Rectal smooth muscle tissue (tissue), 1 donor: ENCODE data around the gene EPHA6.

Experiments
- H3K27ac ChIP-seq: one replicate; pipeline ENCODE4 v1.7.0; 2013; ENCODE audit warnings: low read depth, low read length, inconsistent platforms
- H3K27me3 ChIP-seq: one replicate; pipeline ENCODE4 v1.7.0; 2013; ENCODE audit warnings: low read length; ENCODE audit not compliant: control insufficient read depth, insufficient read depth
- H3K36me3 ChIP-seq: one replicate; pipeline ENCODE4 v1.7.0; 2013; ENCODE audit warnings: low read length; ENCODE audit not compliant: control insufficient read depth, insufficient read depth
- H3K4me1 ChIP-seq: one replicate; pipeline ENCODE4 v1.7.0; 2013; ENCODE audit warnings: low read length; ENCODE audit not compliant: control insufficient read depth, insufficient read depth
- H3K4me3 ChIP-seq: one replicate; pipeline ENCODE4 v1.7.0; 2013; ENCODE audit warnings: low read length
- H3K9ac ChIP-seq: one replicate; pipeline ENCODE4 v1.7.0; 2013; ENCODE audit warnings: low read length

The EPHA6 gene

GRCh38 chr3:97687734-97688133 lies 873.3 kb downstream of the EPHA6 start:
- H3K27ac ChIP-seq = no peak overlapping the region
- no peak overlapping the region for H3K9ac ChIP-seq
- H3K27me3 ChIP-seq = no peaks in the 10 kb centered on the region
- H3K4me3 ChIP-seq = no peak overlapping the region
- no peaks in the 10 kb centered on the region for H3K4me1 ChIP-seq
- H3K36me3 ChIP-seq = no peaks in the 10 kb centered on the region

DNA sequence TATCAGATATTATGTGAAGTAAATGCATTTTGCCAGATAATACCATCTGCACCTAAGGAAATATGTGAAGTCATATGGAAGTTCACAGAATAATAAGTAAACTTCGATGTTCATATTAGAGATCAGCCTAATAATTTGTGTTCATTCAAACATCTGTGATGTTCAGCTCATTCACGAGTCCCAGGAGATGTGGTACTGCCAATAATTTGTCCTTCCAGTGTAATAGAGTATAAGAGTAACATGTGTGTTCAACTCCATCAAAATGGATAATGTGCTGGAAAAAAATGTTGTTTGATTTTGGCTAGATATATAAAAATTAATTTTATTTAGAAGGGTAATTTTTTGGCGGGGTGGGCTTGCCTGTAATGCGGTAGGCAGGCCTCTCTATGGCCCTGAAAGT lies 874.7 kb downstream of the EPHA6 start:
- no peaks in the 10 kb centered on the region for H3K36me3 ChIP-seq
- no peaks in the 10 kb centered on the region for H3K27me3 ChIP-seq
- H3K4me1 ChIP-seq = no peaks in the 10 kb centered on the region
- H3K9ac ChIP-seq = no peak overlapping the region
- H3K27ac ChIP-seq = no peak overlapping the region
- H3K4me3 ChIP-seq = no peak overlapping the region

DNA sequence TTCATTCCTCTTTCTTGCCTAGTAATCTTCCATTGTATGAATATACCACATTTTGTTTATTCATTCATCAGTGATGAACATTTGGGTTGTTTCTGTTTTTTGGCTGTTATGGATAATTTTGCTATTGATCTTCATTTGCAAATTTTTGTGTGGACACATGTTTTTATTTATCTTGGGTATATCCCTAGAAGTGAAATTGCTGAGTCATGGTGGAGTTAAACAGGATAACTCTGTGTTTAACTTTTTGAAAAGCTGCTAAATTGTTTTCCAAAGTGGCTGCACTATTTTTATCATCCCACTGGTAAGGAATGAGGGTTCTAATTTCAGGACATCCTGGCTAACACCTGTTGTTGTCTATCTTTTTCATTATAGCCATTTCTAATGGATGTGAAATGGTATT lies 875.6 kb downstream of the EPHA6 start:
- Histone ChIP-seq H3K36me3 (no peaks in the 10 kb centered on the region), H3K9ac (no peak overlapping the region), H3K4me1 (no peaks in the 10 kb centered on the region), H3K27ac (no peak overlapping the region), H3K4me3 (no peak overlapping the region), H3K27me3 (no peaks in the 10 kb centered on the region)

GRCh38 chr3:97691354-97691753 lies 877.0 kb downstream of the EPHA6 start:
- H3K4me1 ChIP-seq = no peaks in the 10 kb centered on the region
- no peaks in the 10 kb centered on the region for H3K36me3 ChIP-seq
- no peaks in the 10 kb centered on the region for H3K27me3 ChIP-seq
- H3K27ac ChIP-seq = no peak overlapping the region
- H3K9ac ChIP-seq = no peak overlapping the region
- H3K4me3 ChIP-seq = no peak overlapping the region

- H3K4me1 ChIP-seq = no peaks in the 10 kb centered on the region
- no peak overlapping the region for H3K27ac ChIP-seq
- H3K27me3 ChIP-seq = no peaks in the 10 kb centered on the region
- no peaks in the 10 kb centered on the region for H3K36me3 ChIP-seq
- H3K9ac ChIP-seq = no peak overlapping the region
- no peak overlapping the region for H3K4me3 ChIP-seq
Measured at GRCh38 chr3:97692389-97692788, 878.0 kb downstream of the EPHA6 start.

DNA sequence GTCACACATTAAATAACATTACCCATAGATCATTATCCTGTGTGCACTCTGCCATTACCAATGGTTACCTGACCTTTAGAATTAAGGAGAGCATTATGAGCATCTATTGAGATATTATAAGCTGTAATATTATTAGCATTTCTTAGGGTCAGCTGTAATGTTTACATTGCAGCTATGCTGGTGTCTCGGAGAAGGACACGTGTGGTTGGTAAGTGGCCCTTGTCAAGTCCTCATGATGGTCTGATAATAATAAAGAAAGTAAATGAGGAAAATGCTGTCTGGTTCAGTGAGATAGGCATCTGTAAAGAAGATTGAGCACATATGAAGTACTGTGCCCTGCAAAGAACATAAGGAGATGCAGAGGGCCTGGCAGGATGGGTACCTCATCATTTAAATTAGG lies 878.4 kb downstream of the EPHA6 start:
- no peaks in the 10 kb centered on the region for H3K36me3 ChIP-seq
- H3K27ac ChIP-seq = no peak overlapping the region
- no peak overlapping the region for H3K4me3 ChIP-seq
- H3K27me3 ChIP-seq = no peaks in the 10 kb centered on the region
- no peaks in the 10 kb centered on the region for H3K4me1 ChIP-seq
- no peak overlapping the region for H3K9ac ChIP-seq

DNA sequence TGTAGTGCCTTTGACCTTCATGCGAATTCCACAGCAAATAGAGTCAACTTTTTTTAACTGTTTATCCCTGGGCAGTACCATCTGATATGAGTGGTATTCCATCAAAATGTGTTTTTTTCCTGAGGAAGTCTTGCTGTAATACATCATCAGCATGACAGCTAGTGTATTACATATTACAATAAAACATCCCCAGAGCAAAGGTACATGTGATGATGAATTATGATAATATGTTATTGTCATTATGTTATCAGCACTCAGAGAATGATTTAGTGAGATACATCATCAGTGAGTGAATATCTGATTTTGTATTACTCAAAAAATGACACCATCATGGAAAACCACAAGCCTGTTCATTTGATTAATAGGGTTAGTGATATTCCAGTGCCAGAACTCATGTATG lies 880.5 kb downstream of the EPHA6 start:
- H3K4me3 ChIP-seq = no peak overlapping the region
- H3K27me3 ChIP-seq = no peaks in the 10 kb centered on the region
- H3K36me3 ChIP-seq = no peaks in the 10 kb centered on the region
- no peak overlapping the region for H3K27ac ChIP-seq
- H3K9ac ChIP-seq = no peak overlapping the region
- no peaks in the 10 kb centered on the region for H3K4me1 ChIP-seq

DNA sequence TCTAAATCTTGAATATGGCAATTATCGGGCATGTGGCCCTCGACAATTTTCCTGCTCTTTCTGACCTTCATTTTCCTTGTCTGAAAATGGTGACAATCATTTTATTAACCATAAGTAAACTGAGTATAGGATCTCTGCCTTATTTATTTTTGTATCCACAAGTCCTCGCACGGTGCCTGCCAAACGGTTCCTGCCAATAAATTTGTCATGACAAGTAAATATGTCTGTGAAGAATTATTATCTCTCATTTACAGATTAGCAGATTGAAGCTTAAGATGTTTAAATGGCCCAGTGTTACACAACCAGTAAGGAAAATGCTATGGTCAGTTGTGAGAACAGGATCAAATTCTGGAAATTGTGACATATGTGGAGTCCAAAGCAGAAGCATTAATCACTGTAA lies 884.3 kb downstream of the EPHA6 start:
- Histone ChIP-seq H3K4me3 (no peak overlapping the region), H3K9ac (no peak overlapping the region), H3K4me1 (no peaks in the 10 kb centered on the region), H3K36me3 (no peaks in the 10 kb centered on the region), H3K27ac (no peak overlapping the region), H3K27me3 (no peaks in the 10 kb centered on the region)

- Histone ChIP-seq H3K27me3 (no peaks in the 10 kb centered on the region), H3K4me1 (no peaks in the 10 kb centered on the region), H3K36me3 (no peaks in the 10 kb centered on the region), H3K27ac (no peak overlapping the region), H3K9ac (no peak overlapping the region), H3K4me3 (no peak overlapping the region)
Measured at GRCh38 chr3:97699889-97700288, 885.5 kb downstream of the EPHA6 start.

DNA sequence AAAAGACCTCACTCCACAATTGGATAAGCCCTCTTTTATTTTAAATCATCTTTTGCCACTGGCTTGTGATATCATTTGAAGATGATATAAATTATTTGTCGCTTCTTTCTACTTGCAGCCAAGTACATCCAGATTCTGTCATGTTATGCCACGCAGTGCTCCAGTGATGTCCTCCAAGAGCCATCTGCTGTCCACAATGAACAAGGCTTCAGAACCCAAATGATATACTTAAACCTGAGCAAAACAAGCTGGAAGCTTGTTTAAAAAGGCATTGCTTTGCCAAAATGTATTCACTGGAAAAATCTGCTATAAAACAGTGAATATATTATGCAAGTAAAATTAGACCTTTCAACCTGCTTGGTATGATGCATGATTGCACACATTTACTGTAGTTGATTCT lies 891.4 kb downstream of the EPHA6 start:
- H3K27ac ChIP-seq = no peak overlapping the region
- no peaks in the 10 kb centered on the region for H3K4me1 ChIP-seq
- no peak overlapping the region for H3K9ac ChIP-seq
- H3K4me3 ChIP-seq = no peak overlapping the region
- H3K27me3 ChIP-seq = no peaks in the 10 kb centered on the region
- H3K36me3 ChIP-seq = no peaks in the 10 kb centered on the region

- H3K27me3 ChIP-seq = no peaks in the 10 kb centered on the region
- no peak overlapping the region for H3K4me3 ChIP-seq
- H3K9ac ChIP-seq = no peak overlapping the region
- H3K4me1 ChIP-seq = no peaks in the 10 kb centered on the region
- no peaks in the 10 kb centered on the region for H3K36me3 ChIP-seq
- no peak overlapping the region for H3K27ac ChIP-seq
Measured at GRCh38 chr3:97706226-97706625, 891.8 kb downstream of the EPHA6 start.

GRCh38 chr3:97711654-97712053 lies 897.3 kb downstream of the EPHA6 start:
- H3K4me3 ChIP-seq = no peak overlapping the region
- no peaks in the 10 kb centered on the region for H3K36me3 ChIP-seq
- no peaks in the 10 kb centered on the region for H3K4me1 ChIP-seq
- H3K27me3 ChIP-seq = no peaks in the 10 kb centered on the region
- H3K9ac ChIP-seq = no peak overlapping the region
- no peak overlapping the region for H3K27ac ChIP-seq

DNA sequence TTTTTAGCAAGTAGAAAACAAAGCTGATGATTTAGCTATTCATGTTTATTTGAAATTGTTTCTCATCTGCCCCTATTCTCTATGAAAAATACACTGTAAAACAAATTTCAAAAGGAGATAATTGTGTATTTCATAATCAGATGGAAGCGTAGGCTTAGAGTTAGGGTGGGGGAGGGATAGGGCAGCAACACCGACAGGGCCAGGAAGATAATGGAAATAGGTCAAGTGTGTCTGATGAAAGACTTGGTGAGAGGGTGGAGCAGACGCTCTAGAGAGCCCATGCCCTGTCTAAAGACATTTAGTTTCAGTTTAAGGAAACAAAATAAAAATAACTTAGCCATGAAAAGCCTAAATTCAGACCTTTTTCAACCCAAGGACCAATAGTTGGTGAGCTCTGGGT lies 898.5 kb downstream of the EPHA6 start:
- H3K4me1 ChIP-seq = no peaks in the 10 kb centered on the region
- H3K9ac ChIP-seq = no peak overlapping the region
- no peaks in the 10 kb centered on the region for H3K27me3 ChIP-seq
- H3K36me3 ChIP-seq = no peaks in the 10 kb centered on the region
- no peak overlapping the region for H3K27ac ChIP-seq
- no peak overlapping the region for H3K4me3 ChIP-seq

GRCh38 chr3:97713634-97714033 lies 899.2 kb downstream of the EPHA6 start:
- H3K36me3 ChIP-seq = no peaks in the 10 kb centered on the region
- H3K27me3 ChIP-seq = no peaks in the 10 kb centered on the region
- no peak overlapping the region for H3K9ac ChIP-seq
- no peaks in the 10 kb centered on the region for H3K4me1 ChIP-seq
- no peak overlapping the region for H3K4me3 ChIP-seq
- no peak overlapping the region for H3K27ac ChIP-seq
